OCI-LY7 (cell line): ENCODE measurements around the gene KAZN. TPM values are rescaled to one million over a fixed set of nuclear protein-coding genes. Genes with fewer than 3 reads are reported as not detected.

Experiments
- BruUV-seq: library from RNA; stranded (reverse); fragments of 400-500 nt; replicated peaks from 2 replicates; lab custom pipeline; 2021; lab: Mats Ljungman, UMichigan
- CTCF ChIA-PET: fragments of 300-600 bp; sonication (Branson Sonifier 250); formaldehyde crosslinking; loops from one replicate; lab custom pipeline; 2022; ENCODE audit warnings: antibody characterized with exemption; ENCODE audit not compliant: unreplicated experiment; lab: Charles Lee
- POLR2A ChIA-PET: fragments of 300-600 bp; sonication (Branson Sonifier 250); formaldehyde crosslinking; loops from one replicate; lab custom pipeline; 2022; ENCODE audit warnings: antibody characterized with exemption; lab: Charles Lee
- DNase-seq: peaks from one replicate; pipeline ENCODE4 v3.0.0-alpha.2; 2015; ENCODE audit warnings: low spot score
- H2AFZ ChIP-seq: fragments of 200-600 bp; sonication (generic), shearing (Covaris generic); 2 replicates; pipeline ENCODE4 v1.6.1; 2014; ENCODE audit warnings: mild to moderate bottlenecking, antibody characterized with exemption, low read length, moderate library complexity
- H3K27ac ChIP-seq: fragments of 200-600 bp; sonication (generic); 2 replicates; pipeline ENCODE4 v1.5.1; 2014; ENCODE audit warnings: mixed run types, low read depth, mild to moderate bottlenecking, moderate library complexity, low read length, inconsistent platforms; ENCODE audit not compliant: poor library complexity, severe bottlenecking
- H3K36me3 ChIP-seq: fragments of 200-600 bp; sonication (generic); 2 replicates; pipeline ENCODE4 v1.6.1; 2014; ENCODE audit warnings: mild to moderate bottlenecking, antibody characterized with exemption, low read length, moderate library complexity, mixed read lengths; ENCODE audit not compliant: insufficient read depth
- H3K4me1 ChIP-seq: fragments of 200-600 bp; sonication (generic); 2 replicates; pipeline ENCODE4 v1.5.1; 2014; ENCODE audit warnings: mild to moderate bottlenecking, low read length; ENCODE audit not compliant: insufficient read depth, poor library complexity, severe bottlenecking
- H3K4me2 ChIP-seq: fragments of 200-600 bp; sonication (generic); 2 replicates; pipeline ENCODE4 v1.6.1; 2014; ENCODE audit warnings: mild to moderate bottlenecking, low read length
- H3K4me3 ChIP-seq: fragments of 200-600 bp; sonication (generic); 2 replicates; pipeline ENCODE4 v1.5.1; 2014; ENCODE audit warnings: mild to moderate bottlenecking, low read depth, low read length; ENCODE audit not compliant: poor library complexity, severe bottlenecking
- H3K79me2 ChIP-seq: fragments of 200-600 bp; sonication (generic); 2 replicates; pipeline ENCODE4 v1.6.1; 2016; ENCODE audit warnings: low read depth, mild to moderate bottlenecking, low read length, moderate library complexity, mixed read lengths; ENCODE audit not compliant: insufficient read depth
- H3K9me2 ChIP-seq: fragments of 200-600 bp; sonication (generic); 2 replicates; pipeline ENCODE4 v1.6.1; 2016; ENCODE audit warnings: mild to moderate bottlenecking, low read length, mixed read lengths; ENCODE audit not compliant: insufficient read depth
- H3K9me3 ChIP-seq: fragments of 200-600 bp; sonication (generic); 2 replicates; pipeline ENCODE4 v1.6.1; 2014; ENCODE audit warnings: mild to moderate bottlenecking, mixed run types, low read length, mixed read lengths
- H4K20me1 ChIP-seq: fragments of 200-600 bp; sonication (generic); 2 replicates; pipeline ENCODE4 v1.6.1; 2014; ENCODE audit warnings: mild to moderate bottlenecking, antibody characterized with exemption, low read length, moderate library complexity, mixed read lengths; ENCODE audit not compliant: insufficient read depth
- CTCF ChIP-seq: fragments of 200-600 bp; sonication (generic); conservative IDR thresholded peaks from 2 replicates; pipeline ENCODE4 v1.5.1; 2014; ENCODE audit warnings: mild to moderate bottlenecking, antibody characterized with exemption, low read length, moderate library complexity, mixed read lengths
- EZH2phosphoT487 ChIP-seq: fragments of 200-600 bp; sonication (generic); IDR thresholded peaks from 2 replicates; pipeline ENCODE4 v1.6.1; 2018; ENCODE audit warnings: low read depth, borderline replicate concordance, mild to moderate bottlenecking, mixed run types, antibody characterized with exemption, low read length, moderate library complexity, mixed read lengths
- intact Hi-C: fragments of 100-400 bp; cut with micrococcal nuclease; formaldehyde crosslinking; loops from one replicate; pipeline ENCODE4 v1.10.0; 2022; ENCODE audit not compliant: unreplicated experiment
- total RNA-seq, 2 experiments: library from RNA; depleted of rRNA in 1 of 2; stranded (reverse); fragments of >200 nt in 1 of 2; shearing (Covaris generic) in 1 of 2; gene quantifications; 2 replicates each; pipeline ENCODE4 v1.2.3, GENCODE V29; 2014 to 2022

KAZN gene
- total RNA-seq, 2 experiments from 2014 or later = 0.40 to 2.4 TPM

GRCh38 chr1:14693949-14694348 lies 95.5 kb downstream of the KAZN start:
- Histone ChIP-seq H3K9me2 (no peaks in the 10 kb centered on the region), H3K9me3 (no peaks in the 10 kb centered on the region), H3K79me2 (no peaks in the 10 kb centered on the region), H3K27ac (no peak overlapping the region), H3K36me3 (0 out of 2 replicates have a peak, but pooled peaks cover under 1% of the 10 kb centered on the region), H3K4me3 (no peak overlapping the region), H2AFZ (no peak overlapping the region), H4K20me1 (no peaks in the 10 kb centered on the region), H3K4me2 (no peak overlapping the region), H3K4me1 (no peaks in the 10 kb centered on the region)
- CTCF ChIA-PET = no interaction called here
- BruUV-seq = no TSS peak
- DNase-seq = no peak
- TF ChIP-seq CTCF (no peak), EZH2phosphoT487 (no peak)
- intact Hi-C loops = no loop called here
- POLR2A ChIA-PET = no interaction called here

- DNase-seq = no peak
- H3K36me3 ChIP-seq = 0 out of 2 replicates have a peak, but pooled peaks cover 4% of the 10 kb centered on the region
- H3K9me2 ChIP-seq = no peaks in the 10 kb centered on the region
- no peak overlapping the region for H3K4me3 ChIP-seq
- ChIA-PET CTCF (interaction anchor here (0.9 kb wide), 1 partner anchor 56 kb away, joined by 4 read pairs; no protein-coding TSS in a partner anchor), POLR2A (no interaction called here)
- no TSS peak for BruUV-seq
- no peaks in the 10 kb centered on the region for H3K9me3 ChIP-seq
- H3K4me1 ChIP-seq = no peaks in the 10 kb centered on the region
- no peak overlapping the region for H2AFZ ChIP-seq
- intact Hi-C loops = no loop called here
- H3K27ac ChIP-seq = no peak overlapping the region
- no peaks in the 10 kb centered on the region for H3K79me2 ChIP-seq
- no peak overlapping the region for H3K4me2 ChIP-seq
- H4K20me1 ChIP-seq = no peaks in the 10 kb centered on the region
- TF ChIP-seq EZH2phosphoT487 (no peak), CTCF (no peak)
Measured at GRCh38 chr1:14694589-14694988, 96.1 kb downstream of the KAZN start.

GRCh38 chr1:14696761-14697160 lies 98.3 kb downstream of the KAZN start:
- Histone ChIP-seq H4K20me1 (no peaks in the 10 kb centered on the region), H3K9me2 (no peaks in the 10 kb centered on the region), H3K27ac (no peak overlapping the region), H3K4me2 (no peak overlapping the region), H2AFZ (no peak overlapping the region), H3K79me2 (no peaks in the 10 kb centered on the region), H3K4me1 (peaks cover 13% of the 10 kb centered on the region), H3K9me3 (no peaks in the 10 kb centered on the region), H3K36me3 (peaks cover 6% of the 10 kb centered on the region; the same call in 1 of the 2 replicates), H3K4me3 (no peak overlapping the region)
- DNase-seq = no peak
- intact Hi-C loops = no loop called here
- no TSS peak for BruUV-seq
- ChIA-PET POLR2A (interaction anchor here (0.7 kb wide), 1 partner anchor 27 kb away, joined by 4 read pairs; no protein-coding TSS in a partner anchor), CTCF (no interaction called here)
- no peak for TF ChIP-seq CTCF
- no peak for TF ChIP-seq EZH2phosphoT487
